ENCODE results near the gene PRPSAP1. TPM values are rescaled to one million over a fixed set of nuclear protein-coding genes. Genes with fewer than 3 reads are reported as not detected.

PRPSAP1 gene
- total RNA-seq, 4 donors from 2014 or later: 35.8 to 72.3 (median 62.2) TPM

DNA sequence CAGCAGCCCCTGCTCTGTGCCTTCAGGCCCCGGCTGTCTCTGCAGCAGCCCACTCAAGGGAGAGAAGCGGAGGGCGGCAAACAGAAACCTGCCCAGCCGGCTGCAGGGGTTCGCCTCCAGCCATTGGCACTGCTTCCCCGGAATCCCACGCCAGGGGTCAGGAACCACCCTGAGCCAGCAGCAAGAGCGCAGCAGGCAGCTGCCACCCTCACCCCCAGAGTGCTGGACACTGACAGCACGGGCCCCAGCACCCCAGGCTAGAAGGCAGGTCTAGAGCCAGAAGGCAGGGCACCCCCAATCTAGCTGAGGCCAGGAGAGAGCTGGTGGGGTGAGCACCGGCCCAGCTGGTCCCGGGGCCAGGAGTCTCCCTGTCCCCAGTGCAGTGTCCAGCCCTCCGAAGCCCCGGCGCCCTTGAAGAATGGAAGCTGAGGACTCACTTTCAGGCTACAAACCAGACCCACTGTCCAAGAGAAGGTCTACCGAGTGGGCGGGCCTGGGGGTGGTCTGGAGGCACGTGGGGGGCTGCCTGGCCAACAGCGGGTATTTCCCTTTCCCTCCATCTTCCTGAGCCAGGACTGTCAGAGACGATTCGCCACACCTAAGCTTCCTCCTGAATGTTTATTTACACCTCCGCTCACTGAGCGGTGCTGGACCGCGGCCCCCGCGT, 80.1 kb downstream of the PRPSAP1 start:
- WGBS, 2 donors: 58 to 67% methylated on average over 20 to 26 of the region's 26 CpGs
- no peak for TF ChIP-seq POLR2A (IDR thresholded peaks at IDR 0.05)
- TF ChIP-seq, protein P1, sequence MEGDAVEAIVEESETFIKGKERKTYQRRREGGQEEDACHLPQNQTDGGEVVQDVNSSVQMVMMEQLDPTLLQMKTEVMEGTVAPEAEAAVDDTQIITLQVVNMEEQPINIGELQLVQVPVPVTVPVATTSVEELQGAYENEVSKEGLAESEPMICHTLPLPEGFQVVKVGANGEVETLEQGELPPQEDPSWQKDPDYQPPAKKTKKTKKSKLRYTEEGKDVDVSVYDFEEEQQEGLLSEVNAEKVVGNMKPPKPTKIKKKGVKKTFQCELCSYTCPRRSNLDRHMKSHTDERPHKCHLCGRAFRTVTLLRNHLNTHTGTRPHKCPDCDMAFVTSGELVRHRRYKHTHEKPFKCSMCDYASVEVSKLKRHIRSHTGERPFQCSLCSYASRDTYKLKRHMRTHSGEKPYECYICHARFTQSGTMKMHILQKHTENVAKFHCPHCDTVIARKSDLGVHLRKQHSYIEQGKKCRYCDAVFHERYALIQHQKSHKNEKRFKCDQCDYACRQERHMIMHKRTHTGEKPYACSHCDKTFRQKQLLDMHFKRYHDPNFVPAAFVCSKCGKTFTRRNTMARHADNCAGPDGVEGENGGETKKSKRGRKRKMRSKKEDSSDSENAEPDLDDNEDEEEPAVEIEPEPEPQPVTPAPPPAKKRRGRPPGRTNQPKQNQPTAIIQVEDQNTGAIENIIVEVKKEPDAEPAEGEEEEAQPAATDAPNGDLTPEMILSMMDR (IDR thresholded peaks at IDR 0.05): no peak
- no peak overlapping the region for H3K4me3 ChIP-seq (ENCODE audit: low read depth, poor library complexity, severe bottlenecking)
- DNase-seq (ENCODE audit: low spot score in 2 of 2): peak in 1 of 2 donors; percentile 87
- intact Hi-C loops (cut with DNase I; ENCODE audit: low total_unique reads): no loop called here

GRCh38 chr17:76272541-76273444, 80.9 kb downstream of the PRPSAP1 start:
- WGBS, 2 donors: 45 to 54% methylated on average over 15 to 19 of the region's 19 CpGs
- TF ChIP-seq POLR2A (IDR thresholded peaks at IDR 0.05): no peak
- TF ChIP-seq, protein P1 (IDR thresholded peaks at IDR 0.05): no peak
- intact Hi-C loops (cut with DNase I; ENCODE audit: low total_unique reads): no loop called here
- no peak overlapping the region for H3K4me3 ChIP-seq (ENCODE audit: low read depth, poor library complexity, severe bottlenecking)
- peak in 1 of 2 donors; percentile 89 for DNase-seq (ENCODE audit: low spot score in 2 of 2)

GRCh38 chr17:76271669-76272540, 81.8 kb downstream of the PRPSAP1 start:
- DNase-seq (ENCODE audit: low spot score in 2 of 2): peak in 1 of 2 donors; percentile 88
- 13 to 19% methylated on average over 22 to 35 of the region's 38 CpGs for WGBS, 2 donors
- no peak for TF ChIP-seq POLR2A (IDR thresholded peaks at IDR 0.05)
- TF ChIP-seq, protein P1 (IDR thresholded peaks at IDR 0.05): no peak
- no peak overlapping the region for H3K4me3 ChIP-seq (ENCODE audit: low read depth, poor library complexity, severe bottlenecking)
- intact Hi-C loops (cut with DNase I; ENCODE audit: low total_unique reads): no loop called here

GRCh38 chr17:76270770-76271668, 82.7 kb downstream of the PRPSAP1 start:
- WGBS, 2 donors: 86% methylated on average over 13 to 14 of the region's 14 CpGs
- intact Hi-C loops (cut with DNase I; ENCODE audit: low total_unique reads): no loop called here
- TF ChIP-seq, protein P1 (IDR thresholded peaks at IDR 0.05): no peak
- TF ChIP-seq POLR2A (IDR thresholded peaks at IDR 0.05): no peak

More at GRCh38 chr17:76270770-76271668, 82.7 kb downstream of the PRPSAP1 start:
- H3K4me3 ChIP-seq (ENCODE audit: low read depth, poor library complexity, severe bottlenecking): no peak overlapping the region
- DNase-seq (ENCODE audit: low spot score in 2 of 2): no peak
